SU-DHL-6 (cell line): ENCODE data around the gene CAMK1D.

Experiments used
- CTCF ChIP-seq: fragments of 200-600 bp; sonication (generic); IDR thresholded peaks from one replicate; pipeline ENCODE4 v1.5.1; 2017; ENCODE audit warnings: antibody characterized with exemption, mild to moderate bottlenecking, low read length, moderate library complexity; ENCODE audit not compliant: insufficient read depth, poor library complexity, severe bottlenecking
- EZH2phosphoT487 ChIP-seq: fragments of 200-600 bp; sonication (generic), shearing (Covaris generic); conservative IDR thresholded peaks from 2 replicates; pipeline ENCODE4 v1.6.1; 2018; ENCODE audit warnings: mild to moderate bottlenecking, antibody characterized with exemption, low read length, moderate library complexity, mixed read lengths

GRCh38 chr10:12513003-12513365, 163.6 kb downstream of the CAMK1D start:
- TF ChIP-seq CTCF (no peak), EZH2phosphoT487 (no peak)
